Tibial artery (tissue), 4 donors: ENCODE results near the gene CCDC138.

Experiments
- DNase-seq, 2 donors: peaks; one replicate each; pipeline ENCODE4 v3.0.0-alpha.2; 2019
- H3K27ac ChIP-seq, 2 donors: fragments of 200-600 bp; sonication (generic) in 1 of 2; 1 replicate in 1 of 2; 2 replicates in 1 of 2; pipeline ENCODE4 v1.5.1; 2018 to 2019; ENCODE audit warnings: mild to moderate bottlenecking in 1 of 2
- H3K27me3 ChIP-seq, 2 donors: fragments of 200-600 bp; sonication (generic) in 1 of 2; one replicate each; pipeline versions ENCODE4 v1.5.1 to v1.6.0; 2016 to 2019
- H3K36me3 ChIP-seq, 3 donors: fragments of 200-600 bp; sonication (generic) in 2 of 3; one replicate each; pipeline ENCODE4 v1.5.1; 2016 to 2019; ENCODE audit warnings: mild to moderate bottlenecking in 2 of 3
- H3K4me1 ChIP-seq, 4 donors: fragments of 200-600 bp; sonication (generic) in 2 of 4; 1 replicate in 3 of 4; 2 replicates in 1 of 4; pipeline ENCODE4 v1.5.1; 2016 to 2019
- H3K4me3 ChIP-seq, 2 donors: fragments of 200-600 bp; sonication (generic) in 1 of 2; 1 replicate in 1 of 2; 2 replicates in 1 of 2; pipeline ENCODE4 v1.5.1; 2018 to 2019; ENCODE audit warnings: mild to moderate bottlenecking in 2 of 2
- H3K9me3 ChIP-seq, 3 donors: fragments of 200-600 bp; sonication (generic) in 1 of 3; one replicate each; pipeline ENCODE4 v1.5.1; 2016 to 2019
- CTCF ChIP-seq, 2 experiments: fragments of 200-600 bp in 1 of 2; fragments of 450-650 bp in 1 of 2; IDR thresholded peaks; one replicate each; pipeline ENCODE4 v1.5.1; 2017 to 2019; ENCODE audit warnings: antibody characterized with exemption in 2 of 2, mild to moderate bottlenecking in 1 of 2, moderate library complexity in 1 of 2
- intact Hi-C: fragments of 100-400 bp; cut with DNase I; formaldehyde crosslinking; loops from one replicate; pipeline ENCODE4 v1.15.0; 2023; ENCODE audit warnings: low total_unique reads

CCDC138 gene

GRCh38 chr2:108878276-108878675, 91.7 kb downstream of the CCDC138 start:
- no peak overlapping the region for H3K27ac ChIP-seq
- no peak for DNase-seq
- no peaks in the 10 kb centered on the region for H3K27me3 ChIP-seq
- intact Hi-C loops = no loop called here
- TF ChIP-seq CTCF (IDR thresholded peaks at IDR 0.05) = no peak
- peaks cover 0 to 7% (median 0%) of the 10 kb centered on the region in 3 donors for H3K36me3 ChIP-seq
- no peak overlapping the region for H3K4me3 ChIP-seq
- peaks cover 0 to 16% (median 9%) of the 10 kb centered on the region in 3 donors for H3K9me3 ChIP-seq
- no peaks in the 10 kb centered on the region for H3K4me1 ChIP-seq

- Histone ChIP-seq H3K9me3 (peaks cover 0 to 9% (median 5%) of the 10 kb centered on the region in 3 donors), H3K4me3 (no peak overlapping the region), H3K36me3 (no peaks in the 10 kb centered on the region), H3K27me3 (no peaks in the 10 kb centered on the region), H3K4me1 (no peaks in the 10 kb centered on the region), H3K27ac (no peak overlapping the region)
- intact Hi-C loops = no loop called here
- no peak for DNase-seq
- TF ChIP-seq CTCF (IDR thresholded peaks at IDR 0.05) = no peak
Observed at GRCh38 chr2:108884619-108885018, 98.0 kb downstream of the CCDC138 start.

- DNase-seq = no peak
- no peak for TF ChIP-seq CTCF (IDR thresholded peaks at IDR 0.05)
- intact Hi-C loops = no loop called here
- Histone ChIP-seq H3K9me3 (peaks cover 0 to 14% (median 6%) of the 10 kb centered on the region in 3 donors), H3K27me3 (peaks cover 0 to 3% of the 10 kb centered on the region in 2 donors), H3K4me1 (no peaks in the 10 kb centered on the region), H3K4me3 (no peak overlapping the region), H3K36me3 (no peaks in the 10 kb centered on the region), H3K27ac (no peak overlapping the region)
Observed at GRCh38 chr2:108889907-108890306, 103.3 kb downstream of the CCDC138 start.

- Histone ChIP-seq H3K36me3 (no peaks in the 10 kb centered on the region), H3K4me1 (no peaks in the 10 kb centered on the region), H3K4me3 (no peak overlapping the region), H3K9me3 (peaks cover 0 to 14% (median 6%) of the 10 kb centered on the region in 3 donors), H3K27ac (no peak overlapping the region), H3K27me3 (peaks cover 0 to 5% of the 10 kb centered on the region in 2 donors)
- TF ChIP-seq CTCF (IDR thresholded peaks at IDR 0.05) = no peak
- DNase-seq = no peak
- intact Hi-C loops = no loop called here
Observed at GRCh38 chr2:108893277-108893676, 106.7 kb downstream of the CCDC138 start.

- no peak for TF ChIP-seq CTCF (IDR thresholded peaks at IDR 0.05)
- H3K4me3 ChIP-seq = no peak overlapping the region
- intact Hi-C loops = no loop called here
Observed at GRCh38 chr2:108894766-108895165, 108.2 kb downstream of the CCDC138 start.

GRCh38 chr2:108895188-108895587, 108.6 kb downstream of the CCDC138 start:
- Histone ChIP-seq H3K27me3 (peaks cover 0 to 5% of the 10 kb centered on the region in 2 donors), H3K4me3 (no peak overlapping the region), H3K4me1 (no peaks in the 10 kb centered on the region), H3K27ac (no peak overlapping the region), H3K9me3 (peaks cover 0 to 6% (median 5%) of the 10 kb centered on the region in 3 donors), H3K36me3 (no peaks in the 10 kb centered on the region)
- no peak for TF ChIP-seq CTCF (IDR thresholded peaks at IDR 0.05)
- intact Hi-C loops = no loop called here
- DNase-seq = no peak

More at GRCh38 chr2:108894766-108895165, 108.2 kb downstream of the CCDC138 start:
- Histone ChIP-seq H3K27ac (no peak overlapping the region), H3K27me3 (peaks cover 0 to 5% of the 10 kb centered on the region in 2 donors), H3K4me1 (no peaks in the 10 kb centered on the region), H3K36me3 (no peaks in the 10 kb centered on the region), H3K9me3 (peaks cover 0 to 10% (median 6%) of the 10 kb centered on the region in 3 donors)
- DNase-seq = no peak
